UCSD-AML1 (cell line): ENCODE data around the gene C1orf216.
"Not testable (repeated sequence)": the region's sequence is repeated elsewhere in the genome, so short reads cannot be mapped to it uniquely, and the experiment has no call there.

Source experiments
- DNase-seq: peaks from one replicate; lab custom pipeline; 2025; ENCODE audit not compliant: unreplicated experiment; lab: John Stamatoyannopoulos, UW

Gene C1orf216

DNA sequence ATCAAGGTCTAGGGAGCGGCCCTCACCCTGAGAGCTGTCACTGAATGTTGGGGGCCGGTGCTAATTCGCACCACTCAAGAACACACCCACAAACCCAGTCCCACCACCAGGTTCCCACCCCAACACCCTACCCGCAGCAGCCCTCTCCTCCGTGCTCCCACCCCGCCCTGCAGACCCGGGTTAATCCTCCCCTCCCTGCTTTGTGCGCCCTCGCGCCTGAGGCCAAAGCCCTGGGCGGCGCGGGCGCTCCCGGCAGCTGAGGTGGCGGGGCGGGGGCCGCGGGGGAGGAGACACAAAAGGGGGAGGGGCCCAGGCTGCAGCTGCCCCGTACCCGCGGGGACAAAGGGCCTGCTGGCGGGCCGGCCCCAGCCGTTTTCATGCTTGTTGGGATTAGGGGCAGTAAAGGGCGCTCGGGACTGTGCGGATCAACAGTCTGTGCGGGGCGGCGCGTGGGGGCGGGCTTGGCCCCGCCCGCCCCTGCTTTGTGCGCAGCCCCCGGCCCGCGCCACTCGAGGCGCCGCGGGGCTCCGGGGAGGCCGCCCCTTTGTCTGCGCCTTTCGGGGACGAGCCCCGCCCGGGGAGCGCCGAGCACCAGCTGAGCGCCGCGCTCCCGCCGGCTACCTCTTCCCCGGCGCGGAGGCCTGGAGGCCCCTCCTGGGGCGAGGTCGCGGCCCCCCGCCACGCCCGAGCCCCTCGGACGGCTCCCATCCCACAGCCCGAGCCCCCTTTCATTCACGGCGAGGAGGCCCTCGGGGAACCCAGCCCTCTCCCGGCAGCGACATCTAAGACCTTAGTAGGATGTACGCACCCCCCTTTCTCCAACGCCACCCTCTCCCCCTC lies 10.9 kb downstream of the C1orf216 start:
- no peak for DNase-seq

DNA sequence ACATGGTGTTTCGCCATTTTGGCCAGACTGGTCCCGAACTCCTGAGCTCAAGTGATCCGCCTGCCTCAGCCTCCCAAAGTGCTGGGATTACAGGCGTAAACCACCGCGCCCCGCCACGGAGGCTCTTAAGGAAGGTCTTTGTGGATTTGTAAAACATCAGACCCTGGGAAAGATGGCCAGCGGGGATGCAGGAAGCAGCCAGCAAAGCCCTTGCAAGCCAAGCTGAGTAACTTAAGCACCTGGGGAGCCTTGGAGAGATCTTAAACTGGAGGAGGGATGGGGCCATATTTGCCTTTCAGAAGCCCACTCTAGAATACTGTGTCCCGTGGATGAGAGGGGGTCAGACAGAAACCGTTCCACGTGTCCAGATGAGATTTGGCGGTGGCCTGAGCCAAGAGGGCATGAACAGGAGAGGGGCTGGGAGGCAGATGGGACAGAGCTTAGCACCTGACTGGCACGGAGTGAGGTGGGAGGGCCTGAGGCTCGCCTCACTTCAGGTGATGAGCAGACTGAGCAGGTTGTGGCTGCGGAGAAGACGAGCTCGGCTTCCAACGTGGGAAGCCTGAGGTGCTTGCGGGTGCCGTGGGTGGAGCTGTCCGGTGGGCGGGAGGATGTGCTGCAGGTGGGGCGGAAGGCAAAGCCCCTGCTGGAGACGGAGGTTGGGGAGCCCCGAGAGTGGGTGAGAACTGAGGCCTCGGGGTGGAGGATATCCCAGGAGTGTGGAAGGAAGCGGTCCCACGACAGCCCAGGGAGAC lies 11.7 kb downstream of the C1orf216 start:
- DNase-seq = no peak

GRCh38 chr1:35702508-35702907 lies 16.2 kb downstream of the C1orf216 start:
- no peak for DNase-seq

GRCh38 chr1:35699152-35699551 lies 19.5 kb downstream of the C1orf216 start:
- not testable (repeated sequence) for DNase-seq

- DNase-seq = no peak
These were observed 26.4 kb downstream of the C1orf216 start for GRCh38 chr1:35692317-35692716.

GRCh38 chr1:35691571-35692220 lies 27.0 kb downstream of the C1orf216 start:
- DNase-seq = no peak

- no peak for DNase-seq
These were observed 27.6 kb downstream of the C1orf216 start for GRCh38 chr1:35691080-35691479.

DNA sequence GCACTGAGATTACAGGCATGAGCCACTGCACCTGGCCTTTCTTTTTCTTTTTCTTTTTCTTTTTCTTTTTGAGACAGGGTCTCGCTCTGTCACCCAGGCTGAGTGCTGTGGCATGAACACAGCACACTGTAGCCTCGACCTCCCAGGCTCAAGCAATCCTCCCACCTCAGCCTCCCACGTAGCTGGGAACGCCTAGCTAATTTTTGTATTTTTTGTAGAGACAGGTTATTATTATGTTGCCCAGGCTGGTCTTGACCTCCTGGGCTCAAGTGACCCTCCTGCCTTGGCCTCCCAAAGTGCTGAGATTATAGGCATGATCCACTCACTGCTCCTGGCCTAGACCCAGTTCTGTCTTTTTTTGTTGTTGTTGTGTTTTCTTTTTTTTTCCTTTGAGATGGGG lies 28.6 kb downstream of the C1orf216 start:
- not testable (repeated sequence) for DNase-seq

DNA sequence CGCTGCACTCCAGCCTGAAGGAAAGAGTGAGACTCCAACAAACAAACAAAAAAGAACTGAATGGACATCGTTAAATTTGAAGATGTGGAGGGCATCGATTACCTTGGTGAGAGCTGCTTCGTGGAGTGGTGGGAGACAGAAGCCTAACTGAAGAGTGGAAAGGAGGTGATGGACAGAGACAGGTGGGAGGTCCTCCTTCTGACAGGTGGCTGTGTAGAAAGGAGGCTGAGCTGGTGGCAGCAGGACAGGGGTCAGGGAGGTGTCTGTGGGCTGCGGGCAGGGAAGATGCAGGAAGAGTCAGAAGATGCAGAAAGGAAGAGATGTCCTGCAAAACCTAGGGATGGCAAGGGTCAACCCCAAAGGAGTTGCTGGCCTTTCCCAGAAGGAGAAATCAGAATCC lies 30.5 kb downstream of the C1orf216 start:
- DNase-seq = no peak

DNA sequence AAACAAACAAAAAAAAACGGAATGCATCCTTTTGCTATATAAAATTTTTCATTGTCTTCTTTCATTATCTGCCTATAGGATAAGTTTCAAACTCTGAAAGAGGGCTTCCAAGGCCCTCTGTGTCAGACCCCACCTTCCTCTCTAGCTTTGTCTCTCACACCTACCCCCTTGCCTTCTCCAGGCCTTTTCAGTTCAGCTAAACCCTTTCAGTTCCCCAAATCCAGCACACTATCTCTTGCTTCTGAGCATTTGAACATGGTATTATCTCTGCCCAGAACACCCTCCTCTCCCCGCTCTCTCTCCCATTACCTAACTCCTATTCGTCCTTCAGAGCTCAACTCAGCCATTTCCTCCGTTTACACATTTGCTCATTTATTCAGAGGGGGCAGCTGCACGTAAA lies 35.7 kb downstream of the C1orf216 start:
- DNase-seq = no peak

GRCh38 chr1:35680271-35680670 lies 38.4 kb downstream of the C1orf216 start:
- DNase-seq = no peak

- DNase-seq = no peak
These were observed 42.9 kb downstream of the C1orf216 start for GRCh38 chr1:35675773-35676172.

GRCh38 chr1:35674111-35674510 lies 44.6 kb downstream of the C1orf216 start:
- no peak for DNase-seq

DNA sequence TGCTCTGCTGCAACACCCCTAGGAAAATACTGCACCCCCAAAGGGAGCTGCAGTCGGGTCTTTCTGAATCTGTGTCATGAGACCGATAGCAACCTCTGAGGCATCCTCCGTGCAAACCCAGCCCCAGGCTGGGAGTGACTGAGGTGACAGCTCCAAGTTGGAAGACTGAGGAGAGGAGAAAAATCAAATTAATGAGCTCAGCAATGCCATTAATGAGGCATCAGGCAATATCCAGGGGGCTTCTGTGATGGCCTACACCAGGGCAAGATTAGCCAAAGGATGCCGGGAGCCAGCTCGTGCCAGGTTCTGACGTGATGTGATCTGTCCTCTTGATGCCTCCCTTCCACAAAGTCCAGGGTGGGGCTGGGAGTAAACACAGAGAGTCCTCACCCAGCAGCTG lies 46.6 kb downstream of the C1orf216 start:
- DNase-seq = no peak

DNA sequence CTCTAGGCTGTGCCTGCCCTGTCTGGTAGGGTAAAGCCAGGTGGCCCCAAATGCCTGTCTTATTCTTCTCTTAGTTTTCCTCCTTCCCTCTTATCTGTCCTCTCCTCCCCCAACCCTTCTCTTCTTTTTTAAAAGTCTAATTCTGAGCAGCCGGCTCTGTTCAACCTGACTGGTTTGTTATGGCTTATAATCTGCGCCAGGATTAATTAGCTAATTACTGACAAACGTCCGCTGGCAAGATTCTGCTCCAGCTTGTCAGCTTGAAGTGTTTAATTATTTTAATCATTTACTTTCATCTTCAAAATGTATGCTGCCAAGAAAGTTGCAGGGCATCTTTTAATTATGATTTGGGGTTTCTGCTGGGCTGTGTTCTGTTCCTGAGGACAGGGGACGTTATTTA lies 50.2 kb downstream of the C1orf216 start:
- DNase-seq = no peak

DNA sequence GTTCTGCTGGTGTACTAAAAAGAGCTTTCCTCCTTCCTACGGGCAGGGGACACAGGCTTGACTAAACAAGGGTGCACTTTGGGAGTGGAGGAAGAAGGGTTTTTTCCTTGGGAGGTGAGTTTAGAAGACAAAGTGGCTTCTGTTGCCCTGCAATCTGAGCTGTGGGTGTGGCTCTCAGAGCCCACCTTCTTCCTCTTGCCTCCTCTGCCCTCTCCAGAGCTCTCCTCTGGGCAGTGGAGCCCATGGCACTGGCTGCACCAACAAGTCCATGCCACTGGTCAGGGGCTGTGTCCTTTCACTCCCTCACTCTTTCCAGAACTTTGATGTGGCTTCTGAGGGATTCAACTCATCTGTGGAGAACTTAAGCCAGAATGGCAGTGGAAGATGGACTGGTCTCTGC lies 51.8 kb downstream of the C1orf216 start:
- no peak for DNase-seq

- no peak for DNase-seq
These were observed 52.5 kb downstream of the C1orf216 start for GRCh38 chr1:35666216-35666615.
